ENCODE measurements around the gene DISP1.

GRCh38 chr1:222844411-222844779, 29.6 kb downstream of the DISP1 start:
- TF ChIP-seq ZNF777 (tag by site-specific recombination; IDR thresholded peaks at IDR 0.05; ENCODE audit: borderline replicate concordance): no peak
- TF ChIP-seq ZNF571 (tag by site-specific recombination; IDR thresholded peaks at IDR 0.05): no peak
- no peak for TF ChIP-seq ZNF280C (tag by site-specific recombination; IDR thresholded peaks at IDR 0.05)
- TF ChIP-seq ZNF791 (tag by site-specific recombination; IDR thresholded peaks at IDR 0.05): no peak
- no peak for TF ChIP-seq ZNF792 (tag by site-specific recombination; IDR thresholded peaks at IDR 0.05)
- no peak for TF ChIP-seq YY1 (tag by site-specific recombination; IDR thresholded peaks at IDR 0.05)
- TF ChIP-seq ZFP37 (tag by site-specific recombination; IDR thresholded peaks at IDR 0.05): no peak
- no peak for TF ChIP-seq ZNF670 (tag by site-specific recombination; IDR thresholded peaks at IDR 0.05; ENCODE audit: low read depth)
- TF ChIP-seq ZNF639 (tag by site-specific recombination; IDR thresholded peaks at IDR 0.05): no peak

Measured in HEK293 (cell line).